Aorta (tissue), 5 donors: ENCODE data around the gene SLC6A11. TPM values are rescaled to one million over a fixed set of nuclear protein-coding genes. Genes with fewer than 3 reads are reported as not detected.

Experiments used
- ATAC-seq: fragments of 200-7000 bp; cut with Tn5 transposase; one replicate; pipeline ENCODE4 v1.9.1; 2022; ENCODE audit warnings: moderate library complexity; ENCODE audit not compliant: low FRiP score
- DNase-seq, 2 donors: peaks; one replicate each; pipeline ENCODE4 v3.0.0-alpha.2; 2020
- H3K27ac ChIP-seq, 2 donors: one replicate each; pipeline ENCODE4 v1.5.1; 2013; ENCODE audit warnings: low read length in 2 of 2, mild to moderate bottlenecking in 2 of 2, moderate library complexity in 2 of 2, control low read depth in 1 of 2, inconsistent platforms in 1 of 2, low read depth in 1 of 2
- H3K27me3 ChIP-seq, 2 donors: one replicate each; pipeline ENCODE4 v1.6.1; 2013; ENCODE audit warnings: control low read depth in 1 of 2, low read length in 1 of 2, mild to moderate bottlenecking in 1 of 2, moderate library complexity in 1 of 2; ENCODE audit not compliant: insufficient read depth in 2 of 2, control insufficient read depth in 1 of 2
- H3K36me3 ChIP-seq, 2 donors: one replicate each; pipeline ENCODE4 v1.6.1; 2013; ENCODE audit warnings: control low read depth in 1 of 2, low read length in 1 of 2, mild to moderate bottlenecking in 1 of 2; ENCODE audit not compliant: insufficient read depth in 2 of 2, control insufficient read depth in 1 of 2
- H3K4me1 ChIP-seq, 2 donors: one replicate each; pipeline ENCODE4 v1.6.1; 2013; ENCODE audit warnings: low read length in 2 of 2, control low read depth in 1 of 2, mild to moderate bottlenecking in 1 of 2, moderate library complexity in 1 of 2; ENCODE audit not compliant: insufficient read depth in 2 of 2, control insufficient read depth in 1 of 2
- H3K4me3 ChIP-seq, 2 donors: one replicate each; pipeline ENCODE4 v1.5.1; 2013; ENCODE audit warnings: low read length in 2 of 2, control low read depth in 1 of 2, mild to moderate bottlenecking in 1 of 2
- H3K9me3 ChIP-seq: one replicate; pipeline ENCODE4 v1.6.1; 2013; ENCODE audit warnings: mild to moderate bottlenecking, low read length; ENCODE audit not compliant: control insufficient read depth
- WGBS, 2 donors: extraction: QIAGEN DNeasy Blood & Tissue Kit; methylation state at CpG; one replicate each; pipeline ENCODE4 v1.1.7; 2013; 5-methylcytosine and 5-hydroxymethylcytosine counted together
- intact Hi-C, 2 donors: fragments of 100-400 bp; cut with DNase I; formaldehyde crosslinking; loops; one replicate each; pipeline versions ENCODE4 v1.14.2 to v1.15.0; 2022
- polyA plus RNA-seq, 2 donors: library from polyadenylated mRNA; stranded (reverse); fragments of 200-250 nt; gene quantifications; one replicate each; pipeline ENCODE4 v1.2.3, GENCODE V29; 2013
- total RNA-seq, 2 donors: library from RNA; stranded (reverse); fragmentation: NEBNext Ultra II Directional; extraction: Animal tissue kit (Norgen Biotek cat#: 25700); gene quantifications; one replicate each; pipeline ENCODE4 v1.2.1, GENCODE V29; 2021
- donor health status: healthy with polysubstance abuse.
- donor health status: Bipolar disorder and iron deficiency.
- donor health status: DM: no; HTN: no; CAD: no.
- donor health status: DM: no; HTN: no; CAD: no.
- donor health status: DM: yes; HTN: yes; CAD: no.

Gene SLC6A11
- total and polyA plus RNA-seq, 4 donors, result not detected

DNA sequence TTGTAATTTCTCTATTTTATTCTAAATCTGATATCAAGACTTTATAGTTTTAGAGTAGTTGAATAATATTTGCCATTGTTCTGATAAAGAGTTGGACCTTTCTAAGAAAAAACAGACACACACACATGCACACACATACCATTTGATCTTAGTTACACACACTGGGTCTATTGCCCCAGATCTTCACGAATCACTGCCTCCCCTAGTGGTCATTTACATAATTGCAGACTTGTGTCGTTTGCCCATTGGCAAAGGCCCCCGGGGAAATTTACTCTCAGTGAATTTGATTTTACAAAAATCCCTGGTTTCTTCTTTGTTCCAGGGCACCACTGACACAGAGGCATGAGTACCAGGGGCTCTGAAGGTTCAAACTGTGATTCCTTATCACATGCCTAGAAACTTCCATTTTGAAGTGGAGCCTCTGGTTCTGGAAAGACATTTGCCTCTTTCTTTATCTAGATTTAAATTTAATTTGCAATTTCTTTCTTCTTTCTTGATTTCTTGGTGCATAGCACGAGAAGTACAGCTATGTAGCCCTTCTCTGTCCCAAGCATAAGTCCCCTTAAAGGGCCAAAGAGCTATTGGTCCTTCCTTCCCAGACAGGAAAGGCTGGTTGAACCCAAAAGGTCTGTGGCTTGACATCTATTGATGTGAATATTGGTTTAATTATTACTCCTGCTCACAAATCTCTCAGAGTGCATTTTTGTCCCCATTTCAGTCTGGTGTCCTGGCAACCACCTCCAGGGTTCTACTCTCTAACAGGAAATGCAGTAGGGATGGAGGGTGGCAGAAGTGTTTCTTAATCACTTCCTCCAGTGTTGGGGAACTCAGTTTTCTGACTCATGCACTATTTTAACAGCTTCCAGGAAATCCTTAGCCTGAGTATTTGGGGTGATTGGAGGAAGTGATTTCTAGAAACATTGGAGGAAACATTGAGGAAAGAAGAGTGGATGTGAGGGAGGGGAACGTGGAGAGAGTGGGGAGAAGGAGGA lies 32.4 kb upstream of the SLC6A11 start:
- no peak overlapping the region for H3K27ac ChIP-seq
- H3K4me1 ChIP-seq, result no peaks in the 10 kb centered on the region
- intact Hi-C loops, result no loop called here
- ATAC-seq, result no peak
- DNase-seq, result no peak
- H3K9me3 ChIP-seq, result no peaks in the 10 kb centered on the region
- 23% methylated on average over 5 of the region's 5 CpGs for WGBS, 2 donors
- no peaks in the 10 kb centered on the region for H3K27me3 ChIP-seq
- no peak overlapping the region for H3K4me3 ChIP-seq
- no peaks in the 10 kb centered on the region for H3K36me3 ChIP-seq

DNA sequence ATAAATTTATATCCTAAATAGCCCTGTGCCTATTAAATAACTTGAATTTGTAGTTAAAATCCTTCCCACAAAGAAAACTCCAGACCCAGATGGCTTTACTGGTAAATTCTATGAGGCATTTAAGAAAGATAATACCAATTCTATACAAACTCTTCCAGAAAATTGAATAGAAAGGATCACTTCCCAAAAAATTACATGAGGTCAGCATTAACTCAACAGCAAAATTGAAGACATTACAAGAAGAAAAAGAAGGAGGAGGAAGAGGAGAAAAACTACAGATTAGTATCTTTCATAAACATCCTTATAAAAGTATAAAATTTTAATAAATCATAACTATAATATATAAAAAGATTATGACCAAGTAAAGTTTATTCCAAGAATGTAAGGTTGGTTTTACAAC lies 29.4 kb upstream of the SLC6A11 start:
- Histone ChIP-seq H3K4me3 (no peak overlapping the region), H3K36me3 (no peaks in the 10 kb centered on the region), H3K27me3 (no peaks in the 10 kb centered on the region), H3K4me1 (no peaks in the 10 kb centered on the region), H3K9me3 (peaks cover 1% of the 10 kb centered on the region), H3K27ac (no peak overlapping the region)
- ATAC-seq, result no peak
- no peak for DNase-seq
- intact Hi-C loops, result no loop called here

DNA sequence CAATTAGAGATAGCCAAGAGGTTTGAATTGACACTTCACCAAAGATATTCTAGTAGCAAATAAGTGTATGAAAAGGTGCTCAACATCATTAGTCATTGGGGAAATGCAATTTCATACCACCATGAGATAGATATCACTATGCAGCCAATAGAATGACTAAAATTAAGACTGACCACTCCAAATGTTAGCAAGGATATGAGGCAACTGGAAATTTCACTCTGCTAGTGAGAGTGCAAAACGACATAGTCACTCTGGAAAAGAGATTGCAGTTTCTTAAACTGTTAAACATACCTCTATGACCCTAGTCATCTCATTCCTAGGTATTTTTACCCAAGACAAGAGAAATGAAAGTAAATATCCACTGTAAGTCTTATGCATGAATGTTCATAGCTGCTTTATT lies 27.6 kb upstream of the SLC6A11 start:
- ATAC-seq, result no peak
- Histone ChIP-seq H3K27me3 (no peaks in the 10 kb centered on the region), H3K4me3 (no peak overlapping the region), H3K36me3 (no peaks in the 10 kb centered on the region), H3K27ac (no peak overlapping the region), H3K9me3 (peaks cover 1% of the 10 kb centered on the region), H3K4me1 (no peaks in the 10 kb centered on the region)
- WGBS, 2 donors, result 30 to 31% methylated on average over 1 of the region's 1 CpG
- intact Hi-C loops, result no loop called here
- no peak for DNase-seq

DNA sequence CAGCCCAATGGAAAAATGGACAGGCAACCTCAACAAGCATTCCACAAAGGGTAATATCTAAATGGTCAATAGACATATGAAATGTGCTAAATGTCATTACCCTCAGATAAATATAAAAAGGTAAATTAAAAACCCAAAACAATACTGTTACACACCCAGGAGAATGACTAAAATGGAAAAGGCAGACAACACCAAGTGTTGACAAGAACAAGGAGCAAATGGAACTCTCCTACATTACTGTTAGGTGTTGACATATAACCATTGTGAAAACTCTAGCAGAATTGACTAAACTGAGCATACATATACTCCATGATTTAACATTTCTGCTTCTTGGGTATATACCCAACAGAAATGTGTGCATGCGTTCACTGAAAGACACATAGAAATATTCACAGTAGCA lies 25.3 kb upstream of the SLC6A11 start:
- Histone ChIP-seq H3K27me3 (no peaks in the 10 kb centered on the region), H3K4me3 (no peak overlapping the region), H3K9me3 (peaks cover 1% of the 10 kb centered on the region), H3K4me1 (no peaks in the 10 kb centered on the region), H3K27ac (no peak overlapping the region), H3K36me3 (no peaks in the 10 kb centered on the region)
- WGBS, 2 donors, result 94 to 100% methylated on average over 1 of the region's 1 CpG
- DNase-seq (no peak), ATAC-seq (no peak)
- intact Hi-C loops, result no loop called here

DNA sequence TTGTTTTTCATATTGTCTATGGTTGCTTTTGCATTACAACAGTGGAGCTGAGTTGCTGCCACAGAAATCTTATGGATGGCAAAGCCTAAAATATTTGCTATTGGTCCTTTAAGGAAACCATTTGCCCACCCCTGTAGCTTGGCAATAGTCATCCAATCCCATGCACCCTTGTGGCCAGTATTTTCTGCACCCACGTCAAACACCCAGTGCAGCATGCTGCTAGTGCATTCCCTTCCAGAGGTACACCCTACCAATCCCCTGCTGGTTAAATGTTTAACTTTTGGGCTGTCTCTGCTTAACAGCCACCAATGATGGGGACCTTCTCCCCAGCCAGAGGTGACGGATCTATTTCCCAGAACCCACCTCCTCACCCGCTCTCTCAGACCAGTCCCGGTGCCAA lies 23.8 kb upstream of the SLC6A11 start:
- intact Hi-C loops, result no loop called here
- no peaks in the 10 kb centered on the region for H3K27me3 ChIP-seq
- ATAC-seq, result no peak
- H3K36me3 ChIP-seq, result no peaks in the 10 kb centered on the region
- H3K4me1 ChIP-seq, result no peaks in the 10 kb centered on the region
- 63 to 69% methylated on average over 4 of the region's 4 CpGs for WGBS, 2 donors
- H3K9me3 ChIP-seq, result peaks cover 1% of the 10 kb centered on the region
- no peak overlapping the region for H3K4me3 ChIP-seq
- DNase-seq, result no peak
- H3K27ac ChIP-seq, result no peak overlapping the region

DNA sequence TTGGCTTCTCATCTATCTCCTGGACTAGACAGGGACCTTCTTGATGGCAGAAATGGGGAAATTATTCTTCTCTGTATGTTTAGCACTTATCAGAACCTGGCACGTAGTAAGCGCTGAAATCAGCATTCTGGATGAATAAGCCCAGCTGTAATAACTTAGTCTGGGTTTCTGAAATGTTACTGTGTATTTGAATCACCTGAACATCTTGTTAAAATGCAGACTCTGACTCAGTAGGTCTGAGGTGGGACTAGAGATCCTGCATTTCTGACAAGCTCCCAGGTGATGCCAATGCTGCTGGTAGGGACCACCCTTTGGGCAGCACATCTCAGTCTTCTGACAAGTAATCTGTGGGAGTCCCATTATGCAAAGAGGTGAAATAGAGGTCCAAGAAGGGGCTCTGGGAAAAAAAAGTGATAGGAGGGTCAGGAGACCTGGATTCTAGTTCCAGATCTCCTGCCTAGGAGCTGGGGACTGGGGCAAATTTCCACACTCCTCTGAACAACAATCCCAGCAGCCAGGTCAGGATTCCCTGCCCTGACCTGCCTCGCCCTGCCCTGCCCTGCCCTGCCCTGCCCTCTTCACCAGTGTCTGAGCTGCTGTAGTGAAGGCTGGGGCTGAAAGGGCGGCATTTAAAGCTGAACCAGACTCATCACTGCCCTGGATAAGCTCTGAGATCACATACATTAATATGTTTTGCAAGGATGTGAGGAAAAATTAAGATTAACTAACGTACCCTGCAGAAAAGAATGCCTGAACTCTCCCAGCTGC lies 17.2 kb upstream of the SLC6A11 start:
- DNase-seq (no peak), ATAC-seq (no peak)
- Histone ChIP-seq H3K27me3 (no peaks in the 10 kb centered on the region), H3K9me3 (no peaks in the 10 kb centered on the region), H3K27ac (no peak overlapping the region), H3K36me3 (no peaks in the 10 kb centered on the region), H3K4me3 (no peak overlapping the region), H3K4me1 (no peaks in the 10 kb centered on the region)
- WGBS, 2 donors, result 37 to 38% methylated on average over 5 of the region's 5 CpGs
- intact Hi-C loops, result no loop called here

DNA sequence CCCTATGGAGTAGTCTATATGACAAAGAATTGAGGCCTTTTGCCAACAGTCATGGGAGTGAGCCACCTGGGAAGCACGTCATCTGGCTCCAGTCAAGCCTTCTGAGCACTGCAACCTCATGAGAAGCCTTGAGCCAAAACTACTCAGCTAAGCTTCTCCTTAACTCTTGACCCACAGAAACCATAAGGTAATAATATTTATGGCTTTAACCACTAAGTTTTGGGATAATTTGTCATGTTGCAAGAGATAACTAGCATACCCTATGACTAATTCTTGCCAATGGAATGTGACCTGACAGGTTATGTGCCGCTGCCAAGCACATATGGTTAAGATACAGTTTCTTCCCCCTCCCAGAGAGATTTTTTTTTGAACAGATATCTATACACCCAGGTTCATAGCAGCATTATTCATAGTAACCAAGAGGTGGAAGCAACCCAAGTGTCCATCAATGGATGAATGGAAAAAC lies 11.8 kb upstream of the SLC6A11 start:
- Histone ChIP-seq H3K9me3 (peaks cover 4% of the 10 kb centered on the region), H3K4me1 (no peaks in the 10 kb centered on the region), H3K36me3 (no peaks in the 10 kb centered on the region), H3K4me3 (no peak overlapping the region), H3K27ac (no peak overlapping the region), H3K27me3 (no peaks in the 10 kb centered on the region)
- 36 to 65% methylated on average over 2 of the region's 2 CpGs for WGBS, 2 donors
- intact Hi-C loops, result no loop called here
- no peak for ATAC-seq
- DNase-seq, result no peak

DNA sequence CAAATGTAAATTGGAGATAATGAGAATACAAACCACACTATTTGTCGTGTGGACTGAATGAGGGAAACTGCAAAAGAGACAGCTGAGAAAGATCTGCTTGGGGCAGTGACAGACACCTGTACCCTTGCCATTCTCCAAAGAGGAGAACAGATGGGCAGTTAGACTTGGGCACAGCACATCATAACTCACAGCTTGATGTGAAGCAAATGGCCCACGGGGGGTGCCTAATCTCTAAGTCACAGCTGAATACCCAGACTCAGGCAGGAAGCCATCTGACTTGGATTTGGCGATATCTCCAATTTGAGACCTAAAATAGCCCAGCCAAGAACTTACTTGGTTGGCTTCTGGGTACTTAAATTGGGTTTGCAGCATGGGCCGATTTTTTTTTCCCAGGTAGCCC lies 10.0 kb upstream of the SLC6A11 start:
- Histone ChIP-seq H3K27me3 (no peaks in the 10 kb centered on the region), H3K4me1 (no peaks in the 10 kb centered on the region), H3K27ac (no peak overlapping the region), H3K36me3 (no peaks in the 10 kb centered on the region), H3K9me3 (peaks cover 4% of the 10 kb centered on the region), H3K4me3 (no peak overlapping the region)
- intact Hi-C loops, result no loop called here
- WGBS, 2 donors, result 62 to 63% methylated on average over 4 of the region's 4 CpGs
- no peak for DNase-seq
- ATAC-seq, result no peak
